DMS53 treated with DMSO at 0.1 percent for 48 hours (cell line): ENCODE results near the gene WAC.

Source experiments
- DNase-seq: peaks from one replicate; lab custom pipeline; 2025; ENCODE audit not compliant: unreplicated experiment; lab: John Stamatoyannopoulos, UW

Gene WAC

GRCh38 chr10:28523725-28524252, 9.1 kb upstream of the WAC start:
- no peak for DNase-seq

DNA sequence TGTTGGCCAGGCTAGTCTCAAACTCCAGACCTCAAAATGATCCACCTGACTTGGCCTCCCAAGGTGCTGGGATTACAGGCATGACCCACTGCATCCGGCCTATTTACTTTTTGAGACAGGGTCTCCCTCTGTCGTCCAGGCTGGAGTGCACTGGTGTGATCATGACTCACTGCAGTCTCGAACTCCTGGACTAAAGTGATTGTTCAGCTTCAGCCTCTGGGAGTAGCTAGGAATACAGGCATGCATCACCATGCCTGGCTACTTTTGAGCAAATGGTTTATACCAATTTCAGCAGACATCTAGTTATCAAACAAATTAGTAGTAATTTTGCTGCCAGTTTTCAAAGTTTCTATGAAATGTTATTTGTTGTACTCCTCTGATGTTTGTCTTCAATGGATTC, 2.2 kb upstream of the WAC start:
- DNase-seq, result no peak

DNA sequence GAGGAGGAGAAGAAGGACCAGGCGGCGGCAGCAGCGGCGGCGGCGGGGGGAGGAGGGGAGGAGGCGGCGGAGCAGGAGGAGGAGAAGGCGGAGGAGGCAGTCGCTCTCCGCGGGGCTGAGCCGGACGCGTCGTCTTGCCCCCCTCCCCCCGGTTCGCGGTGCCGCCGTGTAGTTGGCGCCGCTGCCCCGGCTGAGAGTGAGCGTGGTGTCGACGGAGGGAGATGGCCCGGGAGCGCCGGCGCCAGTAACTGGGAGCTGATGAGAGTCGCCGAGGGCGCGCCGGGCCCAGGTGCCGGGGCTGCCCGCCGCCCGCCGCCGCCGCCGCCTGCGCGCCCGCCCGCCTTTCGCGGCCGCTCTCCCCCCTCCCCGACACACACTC, 257 bp downstream of the WAC start:
- DNase-seq, result no peak

GRCh38 chr10:28533571-28534304, 820 bp downstream of the WAC start:
- no peak for DNase-seq

DNA sequence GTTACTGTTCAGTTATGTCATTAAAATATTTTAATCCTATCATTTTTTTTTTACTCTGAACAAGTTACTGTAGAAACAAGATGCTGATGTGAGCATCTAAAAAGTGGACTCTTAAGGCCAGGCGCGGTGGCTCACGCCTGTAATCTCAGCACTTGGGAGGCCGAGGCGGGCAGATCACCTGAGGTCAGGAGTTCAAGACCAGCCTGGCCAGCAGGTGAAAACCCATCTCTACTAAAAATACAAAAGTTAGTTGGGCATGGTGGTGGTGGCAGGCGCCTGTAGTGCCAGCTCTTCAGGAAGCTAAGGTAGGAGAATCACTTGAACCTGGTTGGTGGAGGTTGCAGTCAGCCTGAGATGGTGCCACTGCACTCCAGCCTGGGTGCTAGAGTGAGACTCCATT, 2.9 kb downstream of the WAC start:
- DNase-seq, result no peak

GRCh38 chr10:28538595-28538994, 5.7 kb downstream of the WAC start:
- no peak for DNase-seq

- no peak for DNase-seq
These were observed 7.2 kb downstream of the WAC start for GRCh38 chr10:28540145-28540544.

DNA sequence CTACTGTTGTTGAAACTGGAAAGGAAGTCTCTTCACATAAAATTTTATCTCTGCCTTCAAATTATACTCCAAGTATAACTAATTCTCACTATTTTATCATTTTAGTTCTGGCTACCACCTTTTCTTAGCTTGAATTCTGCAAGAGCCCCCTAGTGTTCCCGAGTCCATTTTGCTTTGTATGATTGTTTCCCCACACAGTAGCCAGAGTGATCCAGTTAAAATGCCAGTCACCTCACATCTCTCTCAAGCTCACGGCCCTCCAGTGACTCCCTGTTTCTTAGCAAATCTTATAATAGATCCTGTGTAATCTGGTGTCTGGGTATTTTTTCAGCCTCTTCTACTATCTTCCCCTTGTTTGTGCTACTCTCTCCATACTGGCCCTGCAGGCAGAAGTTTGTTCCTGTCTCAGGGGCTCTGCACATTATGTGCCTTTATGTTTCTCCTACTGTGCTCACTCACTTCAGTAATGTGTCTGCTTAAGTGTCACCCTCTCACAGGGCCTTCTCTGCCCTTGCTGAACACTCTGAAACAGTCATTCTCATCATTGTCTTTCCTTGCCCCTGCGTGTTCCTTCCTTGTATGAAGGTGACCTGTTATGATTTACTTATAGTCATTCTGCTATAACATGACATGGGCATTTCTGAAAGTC, 8.9 kb downstream of the WAC start:
- DNase-seq, result no peak

- DNase-seq, result no peak
These were observed 9.8 kb downstream of the WAC start for GRCh38 chr10:28542728-28543127.

- DNase-seq, result no peak
These were observed 11.1 kb downstream of the WAC start for GRCh38 chr10:28544058-28544457.

- no peak for DNase-seq
These were observed 13.2 kb downstream of the WAC start for GRCh38 chr10:28545967-28546644.

DNA sequence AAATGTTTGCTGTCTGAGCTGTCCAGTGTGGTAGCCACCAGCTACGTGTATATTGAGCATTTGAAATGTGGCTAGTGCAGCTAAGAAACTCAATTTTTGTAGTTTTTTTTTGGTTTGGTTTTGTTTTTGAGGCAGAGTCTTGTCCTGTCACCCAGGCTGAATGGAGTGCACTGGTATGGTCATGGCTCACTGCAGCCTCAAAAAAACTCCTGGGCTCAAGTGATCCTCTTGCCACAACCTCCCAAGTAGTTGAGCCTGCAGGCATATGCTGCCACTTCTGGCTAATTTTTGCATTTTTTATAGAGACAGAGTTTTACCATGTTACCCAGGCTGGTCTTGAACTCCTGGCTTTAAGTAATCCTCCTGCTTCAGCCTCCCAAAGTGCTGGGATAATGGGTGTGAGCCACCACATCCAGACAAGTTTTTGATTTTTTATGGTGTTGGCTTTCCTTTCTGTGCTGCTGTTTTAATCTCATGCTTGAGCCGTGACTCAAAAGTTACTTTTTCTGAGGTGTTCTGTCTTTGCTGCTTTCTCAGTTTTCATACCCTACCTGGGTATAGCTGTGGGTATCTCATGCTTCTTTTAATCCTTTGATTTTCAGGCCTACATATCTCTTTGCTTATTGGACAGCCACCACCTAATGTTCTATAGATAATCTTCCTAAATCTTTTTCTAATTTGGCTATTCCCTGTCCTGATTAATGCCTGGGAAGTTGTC, 16.0 kb downstream of the WAC start:
- DNase-seq, result no peak

DNA sequence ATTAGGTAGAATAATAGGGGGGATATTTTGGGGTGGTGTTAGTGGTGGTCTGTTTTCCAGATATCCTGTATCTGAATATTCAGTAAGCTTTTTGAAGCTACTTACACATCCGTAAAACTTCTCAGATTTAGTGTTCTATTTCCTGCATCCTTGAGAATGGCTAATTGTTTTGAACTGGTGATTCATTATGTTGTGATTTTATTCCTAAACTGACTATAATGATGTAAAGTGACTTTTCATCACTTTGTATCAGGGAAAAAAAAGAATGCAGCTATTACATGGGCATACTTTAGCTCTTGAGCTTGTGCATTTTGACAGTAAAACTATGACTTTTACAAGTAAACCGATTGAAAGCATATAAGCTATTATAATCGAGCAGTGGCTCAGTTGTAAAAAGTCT, 18.2 kb downstream of the WAC start:
- no peak for DNase-seq

GRCh38 chr10:28552775-28553174, 19.9 kb downstream of the WAC start:
- no peak for DNase-seq

GRCh38 chr10:28554009-28554408, 21.1 kb downstream of the WAC start:
- no peak for DNase-seq

DNA sequence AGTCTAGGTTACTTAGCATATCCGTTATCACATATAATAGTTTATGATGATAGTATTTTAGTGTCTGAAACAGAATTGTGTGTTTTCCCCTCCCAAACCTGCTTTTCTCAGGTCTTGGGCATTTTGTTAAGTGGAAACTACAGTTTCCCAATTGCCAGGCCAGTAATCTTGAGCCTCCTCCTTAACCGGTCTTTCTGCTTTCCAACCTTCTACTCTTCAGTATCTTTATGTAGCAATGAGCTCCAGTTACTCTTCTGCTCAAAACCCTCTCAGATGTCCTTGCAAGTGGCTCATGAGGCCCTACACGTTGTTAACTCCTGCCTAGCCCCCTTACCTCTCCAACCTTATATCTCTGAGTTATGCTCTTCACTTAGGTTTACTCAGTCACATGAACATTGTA, 22.0 kb downstream of the WAC start:
- DNase-seq, result no peak

DNA sequence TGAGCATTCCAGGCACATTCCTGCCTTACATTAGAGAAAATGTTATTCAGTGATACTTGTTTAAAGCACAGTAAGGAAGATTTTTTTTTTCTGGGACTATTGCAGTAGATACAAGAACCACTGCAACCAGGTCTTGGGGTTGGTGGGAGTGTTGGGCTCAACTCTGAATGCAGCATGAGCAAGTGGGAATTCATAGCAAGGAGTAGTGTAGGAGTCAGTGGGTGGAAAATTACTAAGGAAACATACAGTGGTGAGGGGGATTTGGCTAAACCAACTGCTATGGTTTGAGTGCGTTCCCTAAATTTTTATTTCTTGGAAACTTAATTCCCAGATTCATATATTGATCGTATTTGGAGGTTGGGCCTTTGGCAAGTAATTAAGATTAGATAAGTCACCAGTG, 22.4 kb downstream of the WAC start:
- no peak for DNase-seq

- DNase-seq, result no peak
These were observed 23.2 kb downstream of the WAC start for GRCh38 chr10:28556142-28556541.

DNA sequence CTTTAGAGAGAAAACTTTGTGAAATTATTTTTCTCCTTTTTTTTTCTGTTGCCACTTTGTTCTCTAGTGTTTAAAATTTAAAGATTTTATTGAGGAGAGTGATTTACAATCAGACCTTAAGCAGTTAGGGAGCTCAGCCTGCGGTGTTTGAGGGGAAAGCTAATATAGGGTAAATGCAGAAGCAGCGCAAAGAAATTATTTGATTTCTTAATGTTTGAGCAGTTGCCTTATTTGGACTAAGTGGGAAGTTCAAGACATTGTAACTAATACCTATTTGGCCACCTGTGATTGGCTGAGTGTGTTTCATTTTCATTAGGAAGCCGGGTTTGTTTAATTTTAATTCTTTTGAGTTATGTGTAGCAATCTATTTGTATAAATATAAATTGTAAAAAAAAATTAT, 25.3 kb downstream of the WAC start:
- no peak for DNase-seq

DNA sequence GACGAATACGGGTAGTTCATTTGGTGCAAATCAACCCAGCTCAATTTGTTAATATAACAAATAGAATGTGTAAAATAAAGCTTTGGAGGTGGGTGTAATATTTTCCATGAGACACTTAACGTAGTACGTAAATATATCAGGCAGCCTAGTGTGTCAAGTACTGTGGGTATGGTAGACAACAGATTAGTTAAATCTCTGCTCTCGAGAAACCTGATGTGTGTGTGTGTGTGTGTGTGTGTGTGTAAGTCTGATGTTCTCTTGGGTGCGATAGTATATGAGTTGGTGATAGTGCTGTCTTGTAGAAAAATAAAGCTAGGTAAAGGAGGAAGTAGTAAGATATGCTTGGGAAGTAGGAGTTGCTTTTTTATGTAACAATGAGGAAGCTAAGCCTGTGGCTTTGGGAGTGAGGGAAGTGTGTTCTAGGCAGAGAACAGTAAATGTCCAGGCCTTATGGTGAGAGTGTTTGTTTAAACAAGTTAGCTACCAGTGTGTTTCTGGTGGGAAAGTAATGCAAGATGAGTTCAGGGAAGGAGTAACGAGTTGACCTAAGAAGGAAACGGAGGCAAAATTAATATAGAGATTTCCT, 26.1 kb downstream of the WAC start:
- DNase-seq, result no peak

DNA sequence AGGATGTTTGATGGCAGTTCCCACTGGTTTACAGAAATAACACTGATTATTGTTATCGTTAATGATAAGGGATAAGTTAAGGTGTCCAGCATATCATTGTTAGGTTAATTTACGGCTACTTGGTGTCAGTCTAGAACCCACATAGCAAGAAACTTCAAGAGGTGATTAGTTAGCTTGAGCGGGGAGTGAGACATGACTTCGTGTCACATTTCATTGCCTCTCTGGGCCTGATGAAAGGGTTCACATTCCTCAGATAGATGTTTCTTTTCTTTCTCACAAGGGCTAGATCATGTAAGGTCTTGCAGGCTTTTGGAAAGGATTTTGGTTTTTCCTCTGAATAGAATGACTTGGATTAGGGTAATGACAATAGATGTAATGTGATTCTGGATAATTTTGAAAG, 26.7 kb downstream of the WAC start:
- no peak for DNase-seq
